ENCODE results near the gene UNC5C. TPM values are rescaled to one million over a fixed set of nuclear protein-coding genes. Genes with fewer than 3 reads are reported as not detected.

The UNC5C gene
- total and polyA plus RNA-seq, 2 of the 8 experiments (the other 6 are each of a cell fraction or from before 2014, with no cell fraction given) = 0.30 to 1.3 TPM

- TF ChIP-seq BACH1 (IDR thresholded peaks at IDR 0.05; ENCODE audit: low read length) (no peak), GABPA (IDR thresholded peaks at IDR 0.05; ENCODE audit: borderline replicate concordance, insufficient read depth, low read length) (no peak), ATF2 (IDR thresholded peaks at IDR 0.05; ENCODE audit: low read length) (no peak)
These were observed 389.4 kb downstream of the UNC5C start (continued) for GRCh38 chr4:95159384-95159783.
